IPS-18c (cell line): ENCODE results near the gene ARSI.
"Not testable (repeated sequence)": the region's sequence is repeated elsewhere in the genome, so short reads cannot be mapped to it uniquely, and the experiment has no call there.

Experiments used
- H3K4me3 ChIP-seq: 2 replicates; pipeline ENCODE4 v1.7.0; 2013; ENCODE audit warnings: low read depth, mild to moderate bottlenecking, low read length, moderate library complexity; ENCODE audit not compliant: insufficient read depth
- H3K9me3 ChIP-seq: one replicate; pipeline ENCODE4 v1.6.1; 2013; ENCODE audit warnings: mild to moderate bottlenecking, low read length, moderate library complexity; ENCODE audit not compliant: control insufficient read depth, insufficient read depth

The ARSI gene

GRCh38 chr5:150248493-150248892 is 54.2 kb downstream of the ARSI start:
- H3K4me3 ChIP-seq, H3K9me3 ChIP-seq: not testable (repeated sequence)

DNA sequence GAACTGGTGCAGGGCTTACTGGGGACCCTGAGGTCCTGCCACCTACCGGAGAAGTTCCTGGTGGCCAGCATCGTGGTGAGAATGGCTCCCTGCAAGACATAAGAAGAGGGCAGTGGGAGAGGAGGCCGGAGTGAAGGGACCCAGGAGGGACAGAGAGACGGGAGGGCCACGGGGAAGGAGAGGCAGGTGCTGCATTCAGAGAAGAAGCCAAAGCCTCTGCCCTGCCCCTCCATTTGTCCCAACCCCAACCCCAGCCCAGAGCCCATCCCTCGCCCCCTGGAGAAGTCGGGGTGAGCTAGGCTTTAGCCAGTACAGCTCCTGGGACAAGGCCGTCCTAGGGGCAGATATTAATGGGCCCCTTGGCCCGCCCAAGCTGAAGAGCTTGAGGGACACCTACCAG is 55.0 kb downstream of the ARSI start:
- no peak overlapping the region for H3K4me3 ChIP-seq
- H3K9me3 ChIP-seq = peaks cover 3% of the 10 kb centered on the region

- H3K9me3 ChIP-seq = peaks cover 3% of the 10 kb centered on the region
- H3K4me3 ChIP-seq = no peak overlapping the region
Observed at GRCh38 chr5:150246835-150247234, 55.9 kb downstream of the ARSI start.

DNA sequence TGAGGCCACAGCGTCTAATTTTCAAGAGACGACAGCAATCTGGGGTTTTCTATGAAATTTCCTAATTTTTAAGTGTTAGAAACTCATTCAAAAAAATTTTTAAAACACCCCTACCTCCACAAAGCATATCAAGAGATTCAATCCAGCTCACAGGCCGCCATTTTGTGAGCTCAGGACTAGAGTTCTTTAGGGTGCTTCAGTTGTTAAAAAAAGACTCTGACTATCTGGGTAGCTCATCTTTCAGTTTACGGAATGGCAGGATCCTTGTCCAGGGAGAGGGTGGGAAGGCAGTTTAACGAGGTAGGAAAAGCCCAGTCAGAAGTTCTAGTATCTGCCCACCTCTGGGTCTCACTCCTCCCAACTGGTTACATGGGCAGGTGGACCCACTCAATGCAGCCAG is 56.3 kb downstream of the ARSI start:
- H3K9me3 ChIP-seq = peaks cover 3% of the 10 kb centered on the region
- H3K4me3 ChIP-seq = no peak overlapping the region
